Measurements from ENCODE around the gene TAF1B.

DNA sequence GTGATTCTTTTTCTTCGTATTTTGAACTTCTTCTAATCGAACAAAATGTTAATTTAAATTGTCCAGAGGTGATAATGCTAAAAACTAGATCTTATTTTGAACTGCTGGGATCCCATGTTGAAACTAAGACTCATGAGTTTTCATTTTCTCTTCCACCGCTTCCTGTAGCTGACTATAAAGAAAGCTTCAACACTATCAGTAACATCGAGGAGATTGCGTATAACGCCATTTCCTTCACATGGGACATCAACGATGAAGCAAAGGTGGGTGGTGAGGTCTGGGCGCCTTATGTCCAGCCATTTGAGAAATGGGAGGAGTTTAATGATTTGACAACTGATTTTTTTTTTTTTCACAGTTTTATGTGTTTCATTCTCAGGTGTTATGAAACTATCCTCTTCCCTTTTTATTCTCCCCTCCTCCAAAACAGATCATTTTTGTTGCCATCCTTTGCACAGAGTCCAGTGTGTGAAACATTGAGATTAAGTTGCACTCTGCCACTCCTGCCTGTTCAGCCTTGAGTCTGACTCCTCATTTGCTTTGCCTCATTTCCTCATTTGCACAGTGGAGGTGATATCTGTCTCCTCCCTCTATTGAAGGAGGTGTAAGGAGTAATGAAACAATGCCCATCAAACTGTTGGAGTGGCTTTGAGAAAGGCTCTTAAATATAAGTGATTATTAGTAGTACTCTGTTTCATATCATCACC is 122.0 kb downstream of the TAF1B start:
- TF ChIP-seq EZH2 (IDR thresholded peaks at IDR 0.05) = no peak
- TF ChIP-seq, protein P1, sequence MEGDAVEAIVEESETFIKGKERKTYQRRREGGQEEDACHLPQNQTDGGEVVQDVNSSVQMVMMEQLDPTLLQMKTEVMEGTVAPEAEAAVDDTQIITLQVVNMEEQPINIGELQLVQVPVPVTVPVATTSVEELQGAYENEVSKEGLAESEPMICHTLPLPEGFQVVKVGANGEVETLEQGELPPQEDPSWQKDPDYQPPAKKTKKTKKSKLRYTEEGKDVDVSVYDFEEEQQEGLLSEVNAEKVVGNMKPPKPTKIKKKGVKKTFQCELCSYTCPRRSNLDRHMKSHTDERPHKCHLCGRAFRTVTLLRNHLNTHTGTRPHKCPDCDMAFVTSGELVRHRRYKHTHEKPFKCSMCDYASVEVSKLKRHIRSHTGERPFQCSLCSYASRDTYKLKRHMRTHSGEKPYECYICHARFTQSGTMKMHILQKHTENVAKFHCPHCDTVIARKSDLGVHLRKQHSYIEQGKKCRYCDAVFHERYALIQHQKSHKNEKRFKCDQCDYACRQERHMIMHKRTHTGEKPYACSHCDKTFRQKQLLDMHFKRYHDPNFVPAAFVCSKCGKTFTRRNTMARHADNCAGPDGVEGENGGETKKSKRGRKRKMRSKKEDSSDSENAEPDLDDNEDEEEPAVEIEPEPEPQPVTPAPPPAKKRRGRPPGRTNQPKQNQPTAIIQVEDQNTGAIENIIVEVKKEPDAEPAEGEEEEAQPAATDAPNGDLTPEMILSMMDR (IDR thresholded peaks at IDR 0.05) = no peak

Data from neural progenitor cell (in vitro differentiated cells).